ENCODE measurements around the gene NANOS3. TPM values are rescaled to one million over a fixed set of nuclear protein-coding genes. Genes with fewer than 3 reads are reported as not detected.

NANOS3 gene
- total RNA-seq, 1 experiment from 2014 or later, result 1.1 TPM

DNA sequence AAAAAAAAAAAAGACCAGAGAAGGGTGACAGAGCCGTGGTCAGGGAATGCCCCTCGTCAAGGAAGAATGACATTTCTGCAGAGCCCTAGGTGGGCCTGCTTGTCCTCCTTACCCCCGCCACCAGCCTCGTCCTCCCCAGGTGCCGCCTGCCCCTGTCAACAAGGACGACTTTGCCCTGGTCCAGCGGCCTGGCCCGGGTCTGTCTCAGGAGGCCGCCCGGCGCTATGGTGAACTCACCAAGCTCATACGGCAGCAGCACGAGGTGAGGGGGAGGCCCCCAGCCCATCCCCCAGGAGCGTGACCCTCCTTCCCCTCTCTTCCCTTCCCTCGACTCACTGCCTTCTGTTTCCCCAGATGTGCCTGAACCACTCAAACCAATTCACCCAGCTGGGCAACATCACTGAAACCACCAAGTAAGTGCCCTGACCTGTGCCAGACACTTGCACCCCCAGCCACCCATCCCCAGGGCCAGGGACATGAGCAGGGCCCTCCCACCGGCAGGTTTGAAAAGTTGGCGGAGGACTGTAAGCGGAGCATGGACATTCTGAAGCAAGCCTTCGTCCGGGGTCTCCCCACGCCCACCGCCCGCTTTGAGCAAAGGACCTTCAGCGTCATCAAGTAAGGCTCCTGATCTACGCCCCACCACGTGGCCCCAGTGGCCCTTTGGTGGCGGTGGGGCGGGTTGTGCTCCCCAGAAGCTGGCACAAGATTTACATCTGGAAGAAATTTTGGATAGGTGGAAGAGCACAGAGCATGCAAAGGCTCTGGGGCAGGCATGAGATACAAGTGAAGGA lies 46.5 kb downstream of the NANOS3 start:
- no peaks in the 10 kb centered on the region for H3K4me1 Mint-ChIP-seq
- POLR2A ChIA-PET, result interaction anchor here (0.6 kb wide), 1 partner anchor 241 kb away, joined by 3 read pairs; no protein-coding TSS in a partner anchor
- H3K36me3 Mint-ChIP-seq, result peaks cover 65% of the 10 kb centered on the region
- no peak for DNase-seq (ENCODE audit: low spot score)
- CTCF ChIA-PET, result no interaction called here
- no peak for ATAC-seq
- no peak overlapping the region for H3K4me3 Mint-ChIP-seq
- H3K27ac Mint-ChIP-seq, result no peak overlapping the region
- H3K27me3 Mint-ChIP-seq (ENCODE audit: low read depth), result no peaks in the 10 kb centered on the region
- H3K9me3 Mint-ChIP-seq, result peaks cover 16% of the 10 kb centered on the region
- TF ChIP-seq EMX1 (CRISPR knock-in tag; IDR thresholded peaks at IDR 0.05) (no peak), MXD4 (CRISPR knock-in tag; IDR thresholded peaks at IDR 0.05; ENCODE audit: borderline replicate concordance) (no peak), ETV6 (CRISPR knock-in tag; IDR thresholded peaks at IDR 0.05) (no peak), ESRRA (CRISPR knock-in tag; IDR thresholded peaks at IDR 0.05; ENCODE audit: borderline replicate concordance) (no peak), HMGA2 (CRISPR knock-in tag; IDR thresholded peaks at IDR 0.05) (no peak), ZNF671 (CRISPR knock-in tag; IDR thresholded peaks at IDR 0.05) (no peak), KAT7 (CRISPR knock-in tag; IDR thresholded peaks at IDR 0.05; ENCODE audit: borderline replicate concordance) (no peak), NR2C2 (CRISPR knock-in tag; IDR thresholded peaks at IDR 0.05) (no peak), ZNF121 (CRISPR knock-in tag; IDR thresholded peaks at IDR 0.05) (no peak), PRRX2 (CRISPR knock-in tag; IDR thresholded peaks at IDR 0.05) (no peak)
- TF ChIP-seq, protein P1, sequence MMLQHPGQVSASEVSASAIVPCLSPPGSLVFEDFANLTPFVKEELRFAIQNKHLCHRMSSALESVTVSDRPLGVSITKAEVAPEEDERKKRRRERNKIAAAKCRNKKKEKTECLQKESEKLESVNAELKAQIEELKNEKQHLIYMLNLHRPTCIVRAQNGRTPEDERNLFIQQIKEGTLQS (CRISPR knock-in tag; conservative IDR thresholded peaks at IDR 0.05), result no peak
- TF ChIP-seq, protein P2, sequence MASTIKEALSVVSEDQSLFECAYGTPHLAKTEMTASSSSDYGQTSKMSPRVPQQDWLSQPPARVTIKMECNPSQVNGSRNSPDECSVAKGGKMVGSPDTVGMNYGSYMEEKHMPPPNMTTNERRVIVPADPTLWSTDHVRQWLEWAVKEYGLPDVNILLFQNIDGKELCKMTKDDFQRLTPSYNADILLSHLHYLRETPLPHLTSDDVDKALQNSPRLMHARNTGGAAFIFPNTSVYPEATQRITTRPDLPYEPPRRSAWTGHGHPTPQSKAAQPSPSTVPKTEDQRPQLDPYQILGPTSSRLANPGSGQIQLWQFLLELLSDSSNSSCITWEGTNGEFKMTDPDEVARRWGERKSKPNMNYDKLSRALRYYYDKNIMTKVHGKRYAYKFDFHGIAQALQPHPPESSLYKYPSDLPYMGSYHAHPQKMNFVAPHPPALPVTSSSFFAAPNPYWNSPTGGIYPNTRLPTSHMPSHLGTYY (CRISPR knock-in tag; IDR thresholded peaks at IDR 0.05), result no peak
- TF ChIP-seq, protein P3, sequence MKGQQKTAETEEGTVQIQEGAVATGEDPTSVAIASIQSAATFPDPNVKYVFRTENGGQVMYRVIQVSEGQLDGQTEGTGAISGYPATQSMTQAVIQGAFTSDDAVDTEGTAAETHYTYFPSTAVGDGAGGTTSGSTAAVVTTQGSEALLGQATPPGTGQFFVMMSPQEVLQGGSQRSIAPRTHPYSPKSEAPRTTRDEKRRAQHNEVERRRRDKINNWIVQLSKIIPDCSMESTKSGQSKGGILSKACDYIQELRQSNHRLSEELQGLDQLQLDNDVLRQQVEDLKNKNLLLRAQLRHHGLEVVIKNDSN (CRISPR knock-in tag; IDR thresholded peaks at IDR 0.05), result no peak
- TF ChIP-seq, protein P4, sequence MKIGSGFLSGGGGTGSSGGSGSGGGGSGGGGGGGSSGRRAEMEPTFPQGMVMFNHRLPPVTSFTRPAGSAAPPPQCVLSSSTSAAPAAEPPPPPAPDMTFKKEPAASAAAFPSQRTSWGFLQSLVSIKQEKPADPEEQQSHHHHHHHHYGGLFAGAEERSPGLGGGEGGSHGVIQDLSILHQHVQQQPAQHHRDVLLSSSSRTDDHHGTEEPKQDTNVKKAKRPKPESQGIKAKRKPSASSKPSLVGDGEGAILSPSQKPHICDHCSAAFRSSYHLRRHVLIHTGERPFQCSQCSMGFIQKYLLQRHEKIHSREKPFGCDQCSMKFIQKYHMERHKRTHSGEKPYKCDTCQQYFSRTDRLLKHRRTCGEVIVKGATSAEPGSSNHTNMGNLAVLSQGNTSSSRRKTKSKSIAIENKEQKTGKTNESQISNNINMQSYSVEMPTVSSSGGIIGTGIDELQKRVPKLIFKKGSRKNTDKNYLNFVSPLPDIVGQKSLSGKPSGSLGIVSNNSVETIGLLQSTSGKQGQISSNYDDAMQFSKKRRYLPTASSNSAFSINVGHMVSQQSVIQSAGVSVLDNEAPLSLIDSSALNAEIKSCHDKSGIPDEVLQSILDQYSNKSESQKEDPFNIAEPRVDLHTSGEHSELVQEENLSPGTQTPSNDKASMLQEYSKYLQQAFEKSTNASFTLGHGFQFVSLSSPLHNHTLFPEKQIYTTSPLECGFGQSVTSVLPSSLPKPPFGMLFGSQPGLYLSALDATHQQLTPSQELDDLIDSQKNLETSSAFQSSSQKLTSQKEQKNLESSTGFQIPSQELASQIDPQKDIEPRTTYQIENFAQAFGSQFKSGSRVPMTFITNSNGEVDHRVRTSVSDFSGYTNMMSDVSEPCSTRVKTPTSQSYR (CRISPR knock-in tag; IDR thresholded peaks at IDR 0.05), result no peak
- TF ChIP-seq, protein P5, sequence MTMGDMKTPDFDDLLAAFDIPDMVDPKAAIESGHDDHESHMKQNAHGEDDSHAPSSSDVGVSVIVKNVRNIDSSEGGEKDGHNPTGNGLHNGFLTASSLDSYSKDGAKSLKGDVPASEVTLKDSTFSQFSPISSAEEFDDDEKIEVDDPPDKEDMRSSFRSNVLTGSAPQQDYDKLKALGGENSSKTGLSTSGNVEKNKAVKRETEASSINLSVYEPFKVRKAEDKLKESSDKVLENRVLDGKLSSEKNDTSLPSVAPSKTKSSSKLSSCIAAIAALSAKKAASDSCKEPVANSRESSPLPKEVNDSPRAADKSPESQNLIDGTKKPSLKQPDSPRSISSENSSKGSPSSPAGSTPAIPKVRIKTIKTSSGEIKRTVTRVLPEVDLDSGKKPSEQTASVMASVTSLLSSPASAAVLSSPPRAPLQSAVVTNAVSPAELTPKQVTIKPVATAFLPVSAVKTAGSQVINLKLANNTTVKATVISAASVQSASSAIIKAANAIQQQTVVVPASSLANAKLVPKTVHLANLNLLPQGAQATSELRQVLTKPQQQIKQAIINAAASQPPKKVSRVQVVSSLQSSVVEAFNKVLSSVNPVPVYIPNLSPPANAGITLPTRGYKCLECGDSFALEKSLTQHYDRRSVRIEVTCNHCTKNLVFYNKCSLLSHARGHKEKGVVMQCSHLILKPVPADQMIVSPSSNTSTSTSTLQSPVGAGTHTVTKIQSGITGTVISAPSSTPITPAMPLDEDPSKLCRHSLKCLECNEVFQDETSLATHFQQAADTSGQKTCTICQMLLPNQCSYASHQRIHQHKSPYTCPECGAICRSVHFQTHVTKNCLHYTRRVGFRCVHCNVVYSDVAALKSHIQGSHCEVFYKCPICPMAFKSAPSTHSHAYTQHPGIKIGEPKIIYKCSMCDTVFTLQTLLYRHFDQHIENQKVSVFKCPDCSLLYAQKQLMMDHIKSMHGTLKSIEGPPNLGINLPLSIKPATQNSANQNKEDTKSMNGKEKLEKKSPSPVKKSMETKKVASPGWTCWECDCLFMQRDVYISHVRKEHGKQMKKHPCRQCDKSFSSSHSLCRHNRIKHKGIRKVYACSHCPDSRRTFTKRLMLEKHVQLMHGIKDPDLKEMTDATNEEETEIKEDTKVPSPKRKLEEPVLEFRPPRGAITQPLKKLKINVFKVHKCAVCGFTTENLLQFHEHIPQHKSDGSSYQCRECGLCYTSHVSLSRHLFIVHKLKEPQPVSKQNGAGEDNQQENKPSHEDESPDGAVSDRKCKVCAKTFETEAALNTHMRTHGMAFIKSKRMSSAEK (CRISPR knock-in tag; IDR thresholded peaks at IDR 0.05; ENCODE audit: borderline replicate concordance), result no peak
- TF ChIP-seq, protein P6, sequence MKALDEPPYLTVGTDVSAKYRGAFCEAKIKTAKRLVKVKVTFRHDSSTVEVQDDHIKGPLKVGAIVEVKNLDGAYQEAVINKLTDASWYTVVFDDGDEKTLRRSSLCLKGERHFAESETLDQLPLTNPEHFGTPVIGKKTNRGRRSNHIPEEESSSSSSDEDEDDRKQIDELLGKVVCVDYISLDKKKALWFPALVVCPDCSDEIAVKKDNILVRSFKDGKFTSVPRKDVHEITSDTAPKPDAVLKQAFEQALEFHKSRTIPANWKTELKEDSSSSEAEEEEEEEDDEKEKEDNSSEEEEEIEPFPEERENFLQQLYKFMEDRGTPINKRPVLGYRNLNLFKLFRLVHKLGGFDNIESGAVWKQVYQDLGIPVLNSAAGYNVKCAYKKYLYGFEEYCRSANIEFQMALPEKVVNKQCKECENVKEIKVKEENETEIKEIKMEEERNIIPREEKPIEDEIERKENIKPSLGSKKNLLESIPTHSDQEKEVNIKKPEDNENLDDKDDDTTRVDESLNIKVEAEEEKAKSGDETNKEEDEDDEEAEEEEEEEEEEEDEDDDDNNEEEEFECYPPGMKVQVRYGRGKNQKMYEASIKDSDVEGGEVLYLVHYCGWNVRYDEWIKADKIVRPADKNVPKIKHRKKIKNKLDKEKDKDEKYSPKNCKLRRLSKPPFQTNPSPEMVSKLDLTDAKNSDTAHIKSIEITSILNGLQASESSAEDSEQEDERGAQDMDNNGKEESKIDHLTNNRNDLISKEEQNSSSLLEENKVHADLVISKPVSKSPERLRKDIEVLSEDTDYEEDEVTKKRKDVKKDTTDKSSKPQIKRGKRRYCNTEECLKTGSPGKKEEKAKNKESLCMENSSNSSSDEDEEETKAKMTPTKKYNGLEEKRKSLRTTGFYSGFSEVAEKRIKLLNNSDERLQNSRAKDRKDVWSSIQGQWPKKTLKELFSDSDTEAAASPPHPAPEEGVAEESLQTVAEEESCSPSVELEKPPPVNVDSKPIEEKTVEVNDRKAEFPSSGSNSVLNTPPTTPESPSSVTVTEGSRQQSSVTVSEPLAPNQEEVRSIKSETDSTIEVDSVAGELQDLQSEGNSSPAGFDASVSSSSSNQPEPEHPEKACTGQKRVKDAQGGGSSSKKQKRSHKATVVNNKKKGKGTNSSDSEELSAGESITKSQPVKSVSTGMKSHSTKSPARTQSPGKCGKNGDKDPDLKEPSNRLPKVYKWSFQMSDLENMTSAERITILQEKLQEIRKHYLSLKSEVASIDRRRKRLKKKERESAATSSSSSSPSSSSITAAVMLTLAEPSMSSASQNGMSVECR (CRISPR knock-in tag; IDR thresholded peaks at IDR 0.05; ENCODE audit: borderline replicate concordance), result no peak

Data from WTC11 (cell line).